ENCODE data around the gene UBE2S.
A peak's percentile ranks its signal among the peaks of the same experiment; 100 is the strongest.

The UBE2S gene

GRCh38 chr19:55372316-55373081 is 35.1 kb downstream of the UBE2S start (continued):
- TF ChIP-seq ZNF214 (tag by site-specific recombination; IDR thresholded peaks at IDR 0.05; ENCODE audit: borderline replicate concordance): no peak
- TF ChIP-seq, protein P1, sequence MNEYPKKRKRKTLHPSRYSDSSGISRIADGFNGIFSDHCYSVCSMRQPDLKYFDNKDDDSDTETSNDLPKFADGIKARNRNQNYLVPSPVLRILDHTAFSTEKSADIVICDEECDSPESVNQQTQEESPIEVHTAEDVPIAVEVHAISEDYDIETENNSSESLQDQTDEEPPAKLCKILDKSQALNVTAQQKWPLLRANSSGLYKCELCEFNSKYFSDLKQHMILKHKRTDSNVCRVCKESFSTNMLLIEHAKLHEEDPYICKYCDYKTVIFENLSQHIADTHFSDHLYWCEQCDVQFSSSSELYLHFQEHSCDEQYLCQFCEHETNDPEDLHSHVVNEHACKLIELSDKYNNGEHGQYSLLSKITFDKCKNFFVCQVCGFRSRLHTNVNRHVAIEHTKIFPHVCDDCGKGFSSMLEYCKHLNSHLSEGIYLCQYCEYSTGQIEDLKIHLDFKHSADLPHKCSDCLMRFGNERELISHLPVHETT (tag by site-specific recombination; IDR thresholded peaks at IDR 0.05): 0 out of 2 replicates have a peak, but pooled peaks have one; percentile 28
- TF ChIP-seq ZBTB21 (tag by site-specific recombination; IDR thresholded peaks at IDR 0.05): 0 out of 2 replicates have a peak, but pooled peaks have one; percentile 46
- TF ChIP-seq ELK4 (IDR thresholded peaks at IDR 0.05; ENCODE audit: borderline replicate concordance, low read depth, low read length): no peak
- no peak for TF ChIP-seq REST (tag by site-specific recombination; IDR thresholded peaks at IDR 0.05)
- TF ChIP-seq GLIS2 (tag by site-specific recombination; IDR thresholded peaks at IDR 0.05): peak; percentile 85
- TF ChIP-seq, protein P2, sequence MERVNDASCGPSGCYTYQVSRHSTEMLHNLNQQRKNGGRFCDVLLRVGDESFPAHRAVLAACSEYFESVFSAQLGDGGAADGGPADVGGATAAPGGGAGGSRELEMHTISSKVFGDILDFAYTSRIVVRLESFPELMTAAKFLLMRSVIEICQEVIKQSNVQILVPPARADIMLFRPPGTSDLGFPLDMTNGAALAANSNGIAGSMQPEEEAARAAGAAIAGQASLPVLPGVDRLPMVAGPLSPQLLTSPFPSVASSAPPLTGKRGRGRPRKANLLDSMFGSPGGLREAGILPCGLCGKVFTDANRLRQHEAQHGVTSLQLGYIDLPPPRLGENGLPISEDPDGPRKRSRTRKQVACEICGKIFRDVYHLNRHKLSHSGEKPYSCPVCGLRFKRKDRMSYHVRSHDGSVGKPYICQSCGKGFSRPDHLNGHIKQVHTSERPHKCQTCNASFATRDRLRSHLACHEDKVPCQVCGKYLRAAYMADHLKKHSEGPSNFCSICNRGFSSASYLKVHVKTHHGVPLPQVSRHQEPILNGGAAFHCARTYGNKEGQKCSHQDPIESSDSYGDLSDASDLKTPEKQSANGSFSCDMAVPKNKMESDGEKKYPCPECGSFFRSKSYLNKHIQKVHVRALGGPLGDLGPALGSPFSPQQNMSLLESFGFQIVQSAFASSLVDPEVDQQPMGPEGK (tag by site-specific recombination; IDR thresholded peaks at IDR 0.05): peak; percentile 62
- no peak for TF ChIP-seq ZNF777 (tag by site-specific recombination; IDR thresholded peaks at IDR 0.05; ENCODE audit: borderline replicate concordance)
- TF ChIP-seq KLF8 (tag by site-specific recombination; IDR thresholded peaks at IDR 0.05): no peak
- no peak for TF ChIP-seq ZNF555 (tag by site-specific recombination; conservative IDR thresholded peaks at IDR 0.05)
- peak; percentile 36; the same call in 1 of the 2 replicates for TF ChIP-seq PRDM10 (tag by site-specific recombination; IDR thresholded peaks at IDR 0.05)
- no peak for TF ChIP-seq BCL11B (tag by site-specific recombination; IDR thresholded peaks at IDR 0.05; ENCODE audit: low read depth)
- TF ChIP-seq KLF17 (tag by site-specific recombination; IDR thresholded peaks at IDR 0.05): 0 out of 2 replicates have a peak, but pooled peaks have one; percentile 34
- peak; percentile 79 for TF ChIP-seq ZNF629 (tag by site-specific recombination; IDR thresholded peaks at IDR 0.05)
- TF ChIP-seq ZNF146 (tag by site-specific recombination; IDR thresholded peaks at IDR 0.05): no peak
- TF ChIP-seq, protein P3, sequence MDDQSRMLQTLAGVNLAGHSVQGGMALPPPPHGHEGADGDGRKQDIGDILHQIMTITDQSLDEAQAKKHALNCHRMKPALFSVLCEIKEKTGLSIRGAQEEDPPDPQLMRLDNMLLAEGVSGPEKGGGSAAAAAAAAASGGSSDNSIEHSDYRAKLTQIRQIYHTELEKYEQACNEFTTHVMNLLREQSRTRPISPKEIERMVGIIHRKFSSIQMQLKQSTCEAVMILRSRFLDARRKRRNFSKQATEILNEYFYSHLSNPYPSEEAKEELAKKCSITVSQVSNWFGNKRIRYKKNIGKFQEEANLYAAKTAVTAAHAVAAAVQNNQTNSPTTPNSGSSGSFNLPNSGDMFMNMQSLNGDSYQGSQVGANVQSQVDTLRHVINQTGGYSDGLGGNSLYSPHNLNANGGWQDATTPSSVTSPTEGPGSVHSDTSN (CRISPR knock-in tag; IDR thresholded peaks at IDR 0.05): no peak
- TF ChIP-seq ZBTB1 (tag by site-specific recombination; IDR thresholded peaks at IDR 0.05): no peak
- TF ChIP-seq, protein P4, sequence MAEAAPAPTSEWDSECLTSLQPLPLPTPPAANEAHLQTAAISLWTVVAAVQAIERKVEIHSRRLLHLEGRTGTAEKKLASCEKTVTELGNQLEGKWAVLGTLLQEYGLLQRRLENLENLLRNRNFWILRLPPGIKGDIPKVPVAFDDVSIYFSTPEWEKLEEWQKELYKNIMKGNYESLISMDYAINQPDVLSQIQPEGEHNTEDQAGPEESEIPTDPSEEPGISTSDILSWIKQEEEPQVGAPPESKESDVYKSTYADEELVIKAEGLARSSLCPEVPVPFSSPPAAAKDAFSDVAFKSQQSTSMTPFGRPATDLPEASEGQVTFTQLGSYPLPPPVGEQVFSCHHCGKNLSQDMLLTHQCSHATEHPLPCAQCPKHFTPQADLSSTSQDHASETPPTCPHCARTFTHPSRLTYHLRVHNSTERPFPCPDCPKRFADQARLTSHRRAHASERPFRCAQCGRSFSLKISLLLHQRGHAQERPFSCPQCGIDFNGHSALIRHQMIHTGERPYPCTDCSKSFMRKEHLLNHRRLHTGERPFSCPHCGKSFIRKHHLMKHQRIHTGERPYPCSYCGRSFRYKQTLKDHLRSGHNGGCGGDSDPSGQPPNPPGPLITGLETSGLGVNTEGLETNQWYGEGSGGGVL (tag by site-specific recombination; IDR thresholded peaks at IDR 0.05): peak; percentile 95

All from HEK293 (cell line).